Measurements from ENCODE around the gene LEFTY2.

Gene LEFTY2

DNA sequence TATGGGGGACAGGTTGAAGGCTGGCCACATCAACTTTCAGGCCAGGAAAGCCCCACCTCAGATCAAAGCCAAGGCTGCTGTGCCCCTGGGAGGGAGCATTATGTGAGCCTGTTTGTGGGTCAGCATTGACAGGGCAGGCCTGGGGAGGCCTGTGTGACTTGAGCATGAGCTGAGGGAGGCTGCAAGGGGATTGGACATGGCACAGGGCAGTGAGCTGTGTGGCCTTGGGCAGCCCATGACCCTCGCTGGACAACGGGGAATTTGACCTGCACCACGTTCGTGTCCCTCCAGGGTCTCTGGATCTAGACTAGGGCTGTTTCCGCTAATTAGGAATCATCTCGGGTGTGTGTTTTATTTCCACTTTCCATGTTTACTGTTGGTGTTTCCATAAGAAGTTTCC lies 34.6 kb downstream of the LEFTY2 start:
- Histone ChIP-seq H3K27ac (no peak overlapping the region), H3K4me3 (ENCODE audit: low read depth, low read length) (no peak overlapping the region), H3K27me3 (ENCODE audit: insufficient read depth, low read depth, severe bottlenecking) (no peaks in the 10 kb centered on the region), H3K36me3 (no peaks in the 10 kb centered on the region), H3K9me3 (ENCODE audit: severe bottlenecking) (no peaks in the 10 kb centered on the region)
- TF ChIP-seq, protein P1, sequence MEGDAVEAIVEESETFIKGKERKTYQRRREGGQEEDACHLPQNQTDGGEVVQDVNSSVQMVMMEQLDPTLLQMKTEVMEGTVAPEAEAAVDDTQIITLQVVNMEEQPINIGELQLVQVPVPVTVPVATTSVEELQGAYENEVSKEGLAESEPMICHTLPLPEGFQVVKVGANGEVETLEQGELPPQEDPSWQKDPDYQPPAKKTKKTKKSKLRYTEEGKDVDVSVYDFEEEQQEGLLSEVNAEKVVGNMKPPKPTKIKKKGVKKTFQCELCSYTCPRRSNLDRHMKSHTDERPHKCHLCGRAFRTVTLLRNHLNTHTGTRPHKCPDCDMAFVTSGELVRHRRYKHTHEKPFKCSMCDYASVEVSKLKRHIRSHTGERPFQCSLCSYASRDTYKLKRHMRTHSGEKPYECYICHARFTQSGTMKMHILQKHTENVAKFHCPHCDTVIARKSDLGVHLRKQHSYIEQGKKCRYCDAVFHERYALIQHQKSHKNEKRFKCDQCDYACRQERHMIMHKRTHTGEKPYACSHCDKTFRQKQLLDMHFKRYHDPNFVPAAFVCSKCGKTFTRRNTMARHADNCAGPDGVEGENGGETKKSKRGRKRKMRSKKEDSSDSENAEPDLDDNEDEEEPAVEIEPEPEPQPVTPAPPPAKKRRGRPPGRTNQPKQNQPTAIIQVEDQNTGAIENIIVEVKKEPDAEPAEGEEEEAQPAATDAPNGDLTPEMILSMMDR (IDR thresholded peaks at IDR 0.05; ENCODE audit: low read depth, low read length) = no peak
- no peak for DNase-seq

GRCh38 chr1:225903623-225904022 lies 37.4 kb downstream of the LEFTY2 start:
- Histone ChIP-seq H3K4me3 (ENCODE audit: low read depth, low read length) (no peak overlapping the region), H3K27me3 (ENCODE audit: insufficient read depth, low read depth, severe bottlenecking) (no peaks in the 10 kb centered on the region), H3K36me3 (no peaks in the 10 kb centered on the region), H3K27ac (no peak overlapping the region), H3K9me3 (ENCODE audit: severe bottlenecking) (no peaks in the 10 kb centered on the region)
- no peak for DNase-seq
- TF ChIP-seq, protein P1 (IDR thresholded peaks at IDR 0.05; ENCODE audit: low read depth, low read length) = no peak

GRCh38 chr1:225899044-225899925 lies 41.7 kb downstream of the LEFTY2 start:
- Histone ChIP-seq H3K9me3 (ENCODE audit: severe bottlenecking) (no peaks in the 10 kb centered on the region), H3K27me3 (ENCODE audit: insufficient read depth, low read depth, severe bottlenecking) (no peaks in the 10 kb centered on the region), H3K4me3 (ENCODE audit: low read depth, low read length) (no peak overlapping the region), H3K27ac (no peak overlapping the region), H3K36me3 (no peaks in the 10 kb centered on the region)
- no peak for DNase-seq
- TF ChIP-seq, protein P1 (IDR thresholded peaks at IDR 0.05; ENCODE audit: low read depth, low read length) = no peak

GRCh38 chr1:225897595-225898514 lies 43.2 kb downstream of the LEFTY2 start:
- no peak for DNase-seq
- H3K27me3 ChIP-seq (ENCODE audit: insufficient read depth, low read depth, severe bottlenecking) = no peaks in the 10 kb centered on the region
- H3K27ac ChIP-seq = no peak overlapping the region
- H3K9me3 ChIP-seq (ENCODE audit: severe bottlenecking) = no peaks in the 10 kb centered on the region
- H3K36me3 ChIP-seq = no peaks in the 10 kb centered on the region
- H3K4me3 ChIP-seq (ENCODE audit: low read depth, low read length) = no peak overlapping the region
- TF ChIP-seq, protein P1 (IDR thresholded peaks at IDR 0.05; ENCODE audit: low read depth, low read length) = no peak

DNA sequence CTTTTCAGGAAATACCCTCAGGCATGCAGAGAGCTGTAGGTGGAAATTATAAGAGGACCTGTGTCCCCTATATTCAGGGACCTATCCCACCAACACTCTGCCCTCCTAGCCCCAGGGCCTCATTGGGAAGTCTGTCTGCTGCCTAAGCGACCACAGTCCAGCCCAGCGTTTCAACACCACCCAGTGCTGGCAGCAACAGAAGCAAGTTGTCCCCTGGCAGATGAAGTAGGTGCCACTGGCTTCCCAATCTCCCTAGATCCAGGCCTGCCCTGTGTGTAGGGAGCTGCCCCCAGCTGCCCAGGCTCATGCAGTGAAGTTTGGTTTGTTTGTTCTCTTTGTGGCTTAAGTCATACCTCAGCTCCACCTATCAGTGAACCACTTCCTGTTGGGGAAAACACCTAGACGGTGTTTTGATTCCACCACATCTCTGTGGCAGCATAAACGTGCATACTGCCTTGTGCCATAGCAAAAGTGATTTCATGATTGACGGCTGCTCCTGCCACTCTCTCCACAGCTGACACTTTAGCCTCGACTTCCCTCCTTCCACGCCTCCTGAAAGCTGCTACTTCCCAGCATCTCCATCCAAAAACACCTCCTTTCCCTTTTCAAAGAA lies 44.0 kb downstream of the LEFTY2 start:
- TF ChIP-seq, protein P1 (IDR thresholded peaks at IDR 0.05; ENCODE audit: low read depth, low read length) = no peak
- Histone ChIP-seq H3K4me3 (ENCODE audit: low read depth, low read length) (no peak overlapping the region), H3K27me3 (ENCODE audit: insufficient read depth, low read depth, severe bottlenecking) (no peaks in the 10 kb centered on the region), H3K9me3 (ENCODE audit: severe bottlenecking) (no peaks in the 10 kb centered on the region), H3K36me3 (no peaks in the 10 kb centered on the region), H3K27ac (no peak overlapping the region)
- no peak for DNase-seq

Data from WERI-Rb-1 (cell line).